NOMO-1 treated with DMSO at 0.1 percent for 48 hours (cell line): Measurements from ENCODE around the gene AKAIN1.

Source experiments
- DNase-seq: peaks from one replicate; lab custom pipeline; 2025; ENCODE audit not compliant: unreplicated experiment; lab: John Stamatoyannopoulos, UW

Gene AKAIN1

DNA sequence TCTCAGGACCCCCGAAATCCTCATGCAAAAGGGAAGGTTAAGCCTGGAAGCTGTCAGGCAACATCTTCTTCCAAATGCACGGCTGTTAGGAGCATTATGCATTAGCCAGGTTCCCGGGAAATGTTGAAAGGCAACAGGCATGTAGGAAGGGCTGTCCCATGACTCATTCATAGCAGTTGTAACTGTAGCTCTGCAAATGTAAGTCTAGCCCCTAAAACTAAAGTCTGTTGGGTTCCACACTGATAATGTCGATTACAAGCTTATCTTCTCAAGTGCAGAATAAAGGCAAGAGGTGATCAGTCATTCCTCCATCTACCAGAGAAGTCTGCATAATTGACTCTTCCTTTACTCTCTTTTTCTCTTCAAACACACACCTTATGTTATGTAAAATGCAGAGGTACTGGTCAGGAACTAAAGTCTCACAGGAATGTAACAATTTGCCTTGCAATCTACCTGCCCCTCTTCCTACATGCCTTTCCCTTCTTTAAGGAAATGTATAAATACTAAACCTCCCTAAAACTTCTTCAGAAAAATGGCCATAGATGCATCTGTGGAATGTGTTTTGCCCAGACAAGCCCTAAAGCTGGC, 99.8 kb downstream of the AKAIN1 start:
- DNase-seq: no peak

DNA sequence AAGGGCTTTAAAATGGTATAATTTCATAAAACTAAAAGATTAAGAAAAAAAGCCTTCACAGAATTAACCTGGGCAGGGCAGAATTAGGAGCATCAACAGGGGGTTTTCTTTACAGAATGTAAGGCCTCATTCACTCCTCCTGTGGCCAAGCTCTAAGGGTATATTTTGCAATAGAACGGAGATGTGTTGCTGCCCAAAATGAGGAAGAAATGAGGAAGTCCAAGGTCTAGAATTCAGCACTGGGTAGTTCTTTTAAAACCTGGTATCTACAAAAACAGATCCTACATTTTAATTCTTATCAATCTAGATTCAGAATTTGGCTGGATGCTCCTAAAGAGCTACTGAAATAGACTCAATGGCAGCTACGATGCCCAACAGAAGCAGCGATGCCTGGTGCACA, 101.8 kb downstream of the AKAIN1 start:
- DNase-seq: peak; percentile 18

DNA sequence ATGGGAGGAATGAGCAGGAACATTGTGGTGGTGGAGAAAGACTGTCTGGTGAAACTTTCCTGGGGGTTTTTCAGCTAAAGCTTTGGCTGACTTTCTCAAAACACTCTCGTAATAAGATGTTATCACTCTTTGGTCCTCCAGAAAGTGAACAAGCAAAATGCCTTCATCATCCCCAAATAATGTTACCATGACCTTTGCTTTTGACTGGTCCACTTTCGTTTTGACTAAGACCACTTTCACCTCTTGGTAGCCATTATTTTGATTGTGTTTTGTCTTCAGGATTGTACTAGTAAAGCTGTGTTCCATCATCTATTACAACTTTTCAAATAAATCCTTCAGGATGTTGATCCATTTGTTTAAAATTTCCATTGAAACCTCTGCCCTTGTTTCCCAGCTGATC, 103.2 kb downstream of the AKAIN1 start:
- no peak for DNase-seq
